NB4 (cell line): ENCODE results near the gene CBLC.

Source experiments
- POLR2A ChIP-seq: IDR thresholded peaks from 2 replicates; pipeline ENCODE4 v1.6.1; 2011; ENCODE audit warnings: mild to moderate bottlenecking; ENCODE audit not compliant: insufficient read length; ENCODE audit errors: extremely low read depth
- TF ChIP-seq, protein P1 (sequence below): IDR thresholded peaks from one replicate; pipeline ENCODE4 v1.5.1; 2012; ENCODE audit warnings: low read depth, low read length
- TF ChIP-seq, protein P2 (sequence below): IDR thresholded peaks from 2 replicates; pipeline ENCODE4 v1.6.1; 2011; ENCODE audit warnings: low read depth, low read length

DNA sequence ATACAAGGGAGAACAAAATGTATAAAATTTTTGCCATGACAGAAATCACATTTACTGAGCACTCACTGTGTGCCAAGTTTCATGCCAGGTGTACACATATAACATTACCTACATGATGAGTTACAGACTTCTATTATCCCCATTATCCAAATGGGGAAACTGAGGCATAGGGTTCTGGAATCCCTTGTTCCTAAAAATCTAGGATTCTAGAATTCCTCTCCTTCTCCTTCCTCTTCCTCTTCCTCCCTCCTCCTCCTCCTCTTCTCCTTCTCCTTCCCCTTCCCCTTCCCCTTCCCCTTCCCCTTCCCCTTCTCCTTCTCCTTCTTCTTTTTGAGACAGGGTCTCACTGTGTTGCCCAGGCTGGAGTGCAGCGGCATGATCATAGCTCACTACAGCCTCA lies 43.3 kb upstream of the CBLC start:
- TF ChIP-seq, protein P1, sequence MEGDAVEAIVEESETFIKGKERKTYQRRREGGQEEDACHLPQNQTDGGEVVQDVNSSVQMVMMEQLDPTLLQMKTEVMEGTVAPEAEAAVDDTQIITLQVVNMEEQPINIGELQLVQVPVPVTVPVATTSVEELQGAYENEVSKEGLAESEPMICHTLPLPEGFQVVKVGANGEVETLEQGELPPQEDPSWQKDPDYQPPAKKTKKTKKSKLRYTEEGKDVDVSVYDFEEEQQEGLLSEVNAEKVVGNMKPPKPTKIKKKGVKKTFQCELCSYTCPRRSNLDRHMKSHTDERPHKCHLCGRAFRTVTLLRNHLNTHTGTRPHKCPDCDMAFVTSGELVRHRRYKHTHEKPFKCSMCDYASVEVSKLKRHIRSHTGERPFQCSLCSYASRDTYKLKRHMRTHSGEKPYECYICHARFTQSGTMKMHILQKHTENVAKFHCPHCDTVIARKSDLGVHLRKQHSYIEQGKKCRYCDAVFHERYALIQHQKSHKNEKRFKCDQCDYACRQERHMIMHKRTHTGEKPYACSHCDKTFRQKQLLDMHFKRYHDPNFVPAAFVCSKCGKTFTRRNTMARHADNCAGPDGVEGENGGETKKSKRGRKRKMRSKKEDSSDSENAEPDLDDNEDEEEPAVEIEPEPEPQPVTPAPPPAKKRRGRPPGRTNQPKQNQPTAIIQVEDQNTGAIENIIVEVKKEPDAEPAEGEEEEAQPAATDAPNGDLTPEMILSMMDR: no peak
- no peak for TF ChIP-seq POLR2A
- TF ChIP-seq, protein P2, sequence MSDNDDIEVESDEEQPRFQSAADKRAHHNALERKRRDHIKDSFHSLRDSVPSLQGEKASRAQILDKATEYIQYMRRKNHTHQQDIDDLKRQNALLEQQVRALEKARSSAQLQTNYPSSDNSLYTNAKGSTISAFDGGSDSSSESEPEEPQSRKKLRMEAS: no peak
